ENCODE data around the gene OR52E6. TPM values are rescaled to one million over a fixed set of nuclear protein-coding genes. Genes with fewer than 3 reads are reported as not detected.

The OR52E6 gene
- total RNA-seq (2013), result not detected
- polyA plus RNA-seq (not detected), polyA minus RNA-seq (not detected in 2 replicates), total RNA-seq (0 to 0.30 (median 0) reads per million in 11 experiments)

DNA sequence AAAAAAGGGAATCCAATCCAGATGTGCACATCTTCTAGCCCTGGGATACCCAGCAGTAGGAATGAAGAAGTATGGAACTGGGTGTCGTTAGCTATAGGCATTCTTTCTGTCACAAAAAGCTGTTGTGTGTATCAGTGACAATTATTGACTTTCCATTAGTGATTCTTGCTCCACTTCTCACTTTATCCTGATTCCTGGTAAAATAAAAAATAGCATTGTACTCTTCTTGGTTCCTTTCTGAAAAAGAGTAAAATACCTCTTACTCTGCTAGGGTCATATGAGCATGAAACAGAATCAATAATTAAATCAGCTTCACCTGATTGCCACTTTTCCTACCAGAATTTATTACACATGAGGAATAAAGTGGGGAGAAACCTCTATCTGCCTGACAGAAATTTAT lies at the start of gene OR52E6:
TSS of gene OR52E6 (minus strand) at position 101 of the 400 bp plus-strand sequence. CDS start at position 101, 0 bp downstream.
- Mint-ChIP-seq H3K4me1 (no peaks in the 10 kb centered on the region), H3K9me3 (peaks cover 0 to 9% (median 2%) of the 10 kb centered on the region in 7 donors), H3K27ac (peak within 1 kb of the TSS in 1 of 7 donors; percentile 80), H3K36me3 (no peaks in the 10 kb centered on the region), H3K4me3 (no peak within 1 kb of the TSS), H3K27me3 (ENCODE audit: low read depth in 3 of 3) (no peaks in the 10 kb centered on the region)
- no peaks in the 10 kb centered on the region for H3K27me3 ChIP-seq (ENCODE audit: control insufficient read depth in 2 of 2, insufficient read depth in 2 of 2, low read length in 2 of 2)
- H3K9me3 ChIP-seq (replicated peaks in 1 of 2; ENCODE audit: control insufficient read depth in 1 of 2, insufficient read depth in 1 of 2, low read length in 2 of 2), result no peaks in the 10 kb centered on the region
- DNase-seq, result no peak
- H3K4me1 ChIP-seq (ENCODE audit: control insufficient read depth in 1 of 2, insufficient read depth in 2 of 2, low read length in 2 of 2), result no peaks in the 10 kb centered on the region
- H3K4me3 ChIP-seq (replicated peaks in 1 of 3; ENCODE audit: low read depth in 2 of 3, low read length in 3 of 3), result no peak within 1 kb of the TSS
- no CpG with 5 or more reads among the region's 1 CpG for WGBS (ENCODE audit: insufficient coverage)
- H3K27ac ChIP-seq (ENCODE audit: low read depth in 1 of 2, low read length in 2 of 2), result no peak within 1 kb of the TSS
- H2AFZ ChIP-seq (ENCODE audit: insufficient read depth, low read depth, low read length, poor library complexity, severe bottlenecking), result no peak within 1 kb of the TSS
- intact Hi-C loops (cut with micrococcal nuclease), result no loop called here
- H3K4me2 ChIP-seq (replicated peaks; ENCODE audit: extremely low read depth, low read length, poor library complexity, severe bottlenecking), result no peak within 1 kb of the TSS
- no peak within 1 kb of the TSS for H3K9ac ChIP-seq (ENCODE audit: insufficient read depth, low read length, poor library complexity, severe bottlenecking)
- H3K79me2 ChIP-seq (ENCODE audit: insufficient read depth, low read length), result no peaks in the 10 kb centered on the region
- no peaks in the 10 kb centered on the region for H4K20me1 ChIP-seq (ENCODE audit: insufficient read depth, low read length)
- no peak for TF ChIP-seq CTCF (IDR thresholded peaks at IDR 0.05)
- H3K36me3 ChIP-seq (replicated peaks in 1 of 2; ENCODE audit: control insufficient read depth in 1 of 2, insufficient read depth in 2 of 2, low read length in 2 of 2), result no peaks in the 10 kb centered on the region

GRCh38 chr11:5891216-5891800 lies 49.6 kb upstream of the OR52E6 start:
- Histone ChIP-seq H3K9ac (ENCODE audit: insufficient read depth, low read length, poor library complexity, severe bottlenecking) (no peak overlapping the region), H3K27ac (ENCODE audit: low read depth in 1 of 2, low read length in 2 of 2) (no peak overlapping the region), H3K9me3 (replicated peaks in 1 of 2; ENCODE audit: control insufficient read depth in 1 of 2, insufficient read depth in 1 of 2, low read length in 2 of 2) (no peaks in the 10 kb centered on the region), H3K27me3 (ENCODE audit: control insufficient read depth in 2 of 2, insufficient read depth in 2 of 2, low read length in 2 of 2) (no peaks in the 10 kb centered on the region), H3K4me1 (ENCODE audit: control insufficient read depth in 1 of 2, insufficient read depth in 2 of 2, low read length in 2 of 2) (no peaks in the 10 kb centered on the region), H4K20me1 (ENCODE audit: insufficient read depth, low read length) (no peaks in the 10 kb centered on the region), H3K4me2 (replicated peaks; ENCODE audit: extremely low read depth, low read length, poor library complexity, severe bottlenecking) (no peak overlapping the region), H2AFZ (ENCODE audit: insufficient read depth, low read depth, low read length, poor library complexity, severe bottlenecking) (no peak overlapping the region), H3K79me2 (ENCODE audit: insufficient read depth, low read length) (no peaks in the 10 kb centered on the region), H3K4me3 (replicated peaks in 1 of 3; ENCODE audit: low read depth in 2 of 3, low read length in 3 of 3) (no peak overlapping the region), H3K36me3 (replicated peaks in 1 of 2; ENCODE audit: control insufficient read depth in 1 of 2, insufficient read depth in 2 of 2, low read length in 2 of 2) (no peaks in the 10 kb centered on the region)
- Mint-ChIP-seq H3K9me3 (no peaks in the 10 kb centered on the region), H3K27ac (no peak overlapping the region), H3K4me3 (no peak overlapping the region), H3K36me3 (no peaks in the 10 kb centered on the region), H3K27me3 (ENCODE audit: low read depth in 3 of 3) (peaks cover 0 to 3% (median 0%) of the 10 kb centered on the region in 3 donors), H3K4me1 (no peaks in the 10 kb centered on the region)
- peak; percentile 63 for TF ChIP-seq CTCF (IDR thresholded peaks at IDR 0.05)
- intact Hi-C loops (cut with micrococcal nuclease), result no loop called here
- DNase-seq, result peak in 2 of 3 donors; percentile 3 to 6
- 100% methylated on average over 1 of the region's 4 CpGs for whole genome bisulfite sequencing (ENCODE audit: insufficient coverage)

Measured in CD14-positive monocyte (primary cell).